ENCODE results near the gene TSHZ2. TPM values are rescaled to one million over a fixed set of nuclear protein-coding genes. Genes with fewer than 3 reads are reported as not detected.

The TSHZ2 gene
- polyA plus RNA-seq, 1 donor from 2014 or later = 4.6 TPM

- Histone ChIP-seq H3K4me3 (ENCODE audit: low read length) (no peak overlapping the region), H3K79me2 (replicated peaks; ENCODE audit: insufficient read depth, low read length) (no peaks in the 10 kb centered on the region), H3K9me2 (ENCODE audit: insufficient read depth, low read length) (no peaks in the 10 kb centered on the region), H3K9me3 (ENCODE audit: low read length) (no peaks in the 10 kb centered on the region), H2AFZ (ENCODE audit: low read depth, low read length) (no peak overlapping the region), H3K27me3 (ENCODE audit: insufficient read depth, low read depth, low read length) (no peaks in the 10 kb centered on the region), H3K4me2 (ENCODE audit: low read length) (no peak overlapping the region), H4K20me1 (ENCODE audit: insufficient read depth) (no peaks in the 10 kb centered on the region), H3K9ac (ENCODE audit: low read length) (no peak overlapping the region), H3K27ac (ENCODE audit: low read length) (no peak overlapping the region), H3F3A (ENCODE audit: insufficient read depth, low read length, poor library complexity, severe bottlenecking) (no peaks in the 10 kb centered on the region), H3K36me3 (ENCODE audit: insufficient read depth, low read length) (no peaks in the 10 kb centered on the region)
- TF ChIP-seq REST (IDR thresholded peaks at IDR 0.05; ENCODE audit: borderline replicate concordance) (no peak), RAD21 (conservative IDR thresholded peaks at IDR 0.05) (no peak), MXI1 (conservative IDR thresholded peaks at IDR 0.05; ENCODE audit: poor library complexity, severe bottlenecking) (no peak), SMC3 (conservative IDR thresholded peaks at IDR 0.05; ENCODE audit: poor library complexity) (no peak), EZH2 (IDR thresholded peaks at IDR 0.05; ENCODE audit: borderline replicate concordance, insufficient read depth, low read length, poor library complexity, severe bottlenecking) (no peak), CTCF (IDR thresholded peaks at IDR 0.05; ENCODE audit: poor library complexity, severe bottlenecking) (no peak), TAF1 (IDR thresholded peaks at IDR 0.05; ENCODE audit: low read depth) (no peak), EP300 (conservative IDR thresholded peaks at IDR 0.05; ENCODE audit: poor library complexity, severe bottlenecking) (no peak), POLR2AphosphoS5 (IDR thresholded peaks at IDR 0.05) (no peak)
These were observed 191.3 kb downstream of the TSHZ2 start for GRCh38 chr20:53163486-53163885.

- H3K9ac ChIP-seq (ENCODE audit: low read length) = no peak overlapping the region
- H3F3A ChIP-seq (ENCODE audit: insufficient read depth, low read length, poor library complexity, severe bottlenecking) = no peaks in the 10 kb centered on the region
- H3K27me3 ChIP-seq (ENCODE audit: insufficient read depth, low read depth, low read length) = no peaks in the 10 kb centered on the region
- H3K4me3 ChIP-seq (ENCODE audit: low read length) = no peak overlapping the region
- H3K36me3 ChIP-seq (ENCODE audit: insufficient read depth, low read length) = no peaks in the 10 kb centered on the region
- no peak overlapping the region for H3K27ac ChIP-seq (ENCODE audit: low read length)
- H3K9me3 ChIP-seq (ENCODE audit: low read length) = no peaks in the 10 kb centered on the region
- no peak for TF ChIP-seq TAF1 (IDR thresholded peaks at IDR 0.05; ENCODE audit: low read depth)
- no peaks in the 10 kb centered on the region for H3K79me2 ChIP-seq (replicated peaks; ENCODE audit: insufficient read depth, low read length)
- no peaks in the 10 kb centered on the region for H4K20me1 ChIP-seq (ENCODE audit: insufficient read depth)
- no peak overlapping the region for H2AFZ ChIP-seq (ENCODE audit: low read depth, low read length)
- no peaks in the 10 kb centered on the region for H3K9me2 ChIP-seq (ENCODE audit: insufficient read depth, low read length)
- no peak overlapping the region for H3K4me2 ChIP-seq (ENCODE audit: low read length)
These were observed 191.9 kb downstream of the TSHZ2 start for GRCh38 chr20:53164072-53164471.

- TF ChIP-seq EP300 (conservative IDR thresholded peaks at IDR 0.05; ENCODE audit: poor library complexity, severe bottlenecking) (no peak), RAD21 (conservative IDR thresholded peaks at IDR 0.05) (no peak), SMC3 (conservative IDR thresholded peaks at IDR 0.05; ENCODE audit: poor library complexity) (no peak), EZH2 (IDR thresholded peaks at IDR 0.05; ENCODE audit: borderline replicate concordance, insufficient read depth, low read length, poor library complexity, severe bottlenecking) (no peak), TAF1 (IDR thresholded peaks at IDR 0.05; ENCODE audit: low read depth) (no peak), MXI1 (conservative IDR thresholded peaks at IDR 0.05; ENCODE audit: poor library complexity, severe bottlenecking) (no peak), POLR2AphosphoS5 (IDR thresholded peaks at IDR 0.05) (no peak), CTCF (IDR thresholded peaks at IDR 0.05; ENCODE audit: poor library complexity, severe bottlenecking) (no peak)
- H3K4me3 ChIP-seq (ENCODE audit: low read length) = no peak overlapping the region
- no peaks in the 10 kb centered on the region for H3K9me3 ChIP-seq (ENCODE audit: low read length)
- no peaks in the 10 kb centered on the region for H3K79me2 ChIP-seq (replicated peaks; ENCODE audit: insufficient read depth, low read length)
- H3F3A ChIP-seq (ENCODE audit: insufficient read depth, low read length, poor library complexity, severe bottlenecking) = no peaks in the 10 kb centered on the region
- H4K20me1 ChIP-seq (ENCODE audit: insufficient read depth) = no peaks in the 10 kb centered on the region
- no peaks in the 10 kb centered on the region for H3K27me3 ChIP-seq (ENCODE audit: insufficient read depth, low read depth, low read length)
- H2AFZ ChIP-seq (ENCODE audit: low read depth, low read length) = no peak overlapping the region
- no peak overlapping the region for H3K9ac ChIP-seq (ENCODE audit: low read length)
- H3K4me2 ChIP-seq (ENCODE audit: low read length) = no peak overlapping the region
- no peaks in the 10 kb centered on the region for H3K36me3 ChIP-seq (ENCODE audit: insufficient read depth, low read length)
- H3K9me2 ChIP-seq (ENCODE audit: insufficient read depth, low read length) = no peaks in the 10 kb centered on the region
- no peak overlapping the region for H3K27ac ChIP-seq (ENCODE audit: low read length)
These were observed 193.3 kb downstream of the TSHZ2 start for GRCh38 chr20:53165452-53165851.
